Ascending aorta (tissue), 2 donors: ENCODE results near the gene FGFRL1. TPM values are rescaled to one million over a fixed set of nuclear protein-coding genes. Genes with fewer than 3 reads are reported as not detected.

ENCODE experiments used
- DNase-seq, 2 donors: peaks; one replicate each; pipeline ENCODE4 v3.0.0-alpha.2; 2019; ENCODE audit warnings: low spot score in 2 of 2
- H3K27ac ChIP-seq, 2 donors: fragments of 200-600 bp; sonication (generic); one replicate each; pipeline ENCODE4 v1.5.1; 2016 to 2017; ENCODE audit warnings: mild to moderate bottlenecking in 1 of 2
- H3K27me3 ChIP-seq: fragments of 200-600 bp; sonication (generic); one replicate; pipeline ENCODE4 v1.5.1; 2017
- H3K36me3 ChIP-seq, 2 donors: fragments of 200-600 bp; sonication (generic); one replicate each; pipeline ENCODE4 v1.5.1; 2016
- H3K4me1 ChIP-seq, 2 donors: fragments of 200-600 bp; sonication (generic); one replicate each; pipeline ENCODE4 v1.5.1; 2016 to 2017; ENCODE audit warnings: mild to moderate bottlenecking in 1 of 2
- H3K4me3 ChIP-seq, 2 donors: fragments of 200-600 bp; sonication (generic); one replicate each; pipeline ENCODE4 v1.5.1; 2016 to 2017; ENCODE audit warnings: mild to moderate bottlenecking in 1 of 2
- H3K9me3 ChIP-seq, 2 donors: fragments of 200-600 bp; sonication (generic); one replicate each; pipeline ENCODE4 v1.5.1; 2016
- intact Hi-C: fragments of 100-400 bp; cut with DNase I; formaldehyde crosslinking; loops from one replicate; pipeline ENCODE4 v1.15.1; 2023
- total RNA-seq: library from RNA; depleted of rRNA; stranded (reverse); fragments of >200 nt; gene quantifications from one replicate; pipeline ENCODE4 v1.1.0, GENCODE V29; 2016
- TF ChIP-seq, protein P1 (sequence below), 3 experiments: fragments of 200-600 bp in 2 of 3; fragments of 450-650 bp in 1 of 3; sonication (generic) in 2 of 3; IDR thresholded peaks; one replicate each; pipeline ENCODE4 v1.5.1; 2016 to 2019; ENCODE audit warnings: antibody characterized with exemption in 3 of 3, mild to moderate bottlenecking in 1 of 3, moderate library complexity in 1 of 3

The FGFRL1 gene
- total RNA-seq, 1 donor from 2014 or later: 79.1 TPM

DNA sequence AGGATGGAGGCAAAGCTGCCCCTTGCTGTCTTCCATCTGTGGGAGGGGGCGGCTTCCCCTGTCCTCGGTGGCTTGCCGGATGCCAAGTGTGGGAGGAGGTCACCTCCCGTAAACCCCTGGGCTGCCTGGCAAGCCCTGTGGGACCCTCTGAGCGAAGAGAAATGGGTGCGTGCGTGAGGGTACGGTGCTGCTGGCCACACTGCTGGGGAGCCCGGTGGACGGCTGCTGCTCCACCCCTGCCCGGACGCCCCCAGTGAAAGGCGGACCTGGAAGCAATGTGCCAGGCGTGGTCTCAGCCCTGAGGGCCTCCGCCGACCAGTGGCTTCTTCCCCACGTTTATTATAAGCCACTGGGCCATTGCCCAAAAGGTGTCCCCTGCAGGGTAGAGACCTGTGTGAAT is 29.1 kb upstream of the FGFRL1 start:
- H3K27me3 ChIP-seq: no peaks in the 10 kb centered on the region
- no peak for DNase-seq
- H3K9me3 ChIP-seq: no peaks in the 10 kb centered on the region
- peaks cover 0 to 7% of the 10 kb centered on the region in 2 donors for H3K4me1 ChIP-seq
- H3K36me3 ChIP-seq: no peaks in the 10 kb centered on the region
- intact Hi-C loops: no loop called here
- TF ChIP-seq, protein P1, sequence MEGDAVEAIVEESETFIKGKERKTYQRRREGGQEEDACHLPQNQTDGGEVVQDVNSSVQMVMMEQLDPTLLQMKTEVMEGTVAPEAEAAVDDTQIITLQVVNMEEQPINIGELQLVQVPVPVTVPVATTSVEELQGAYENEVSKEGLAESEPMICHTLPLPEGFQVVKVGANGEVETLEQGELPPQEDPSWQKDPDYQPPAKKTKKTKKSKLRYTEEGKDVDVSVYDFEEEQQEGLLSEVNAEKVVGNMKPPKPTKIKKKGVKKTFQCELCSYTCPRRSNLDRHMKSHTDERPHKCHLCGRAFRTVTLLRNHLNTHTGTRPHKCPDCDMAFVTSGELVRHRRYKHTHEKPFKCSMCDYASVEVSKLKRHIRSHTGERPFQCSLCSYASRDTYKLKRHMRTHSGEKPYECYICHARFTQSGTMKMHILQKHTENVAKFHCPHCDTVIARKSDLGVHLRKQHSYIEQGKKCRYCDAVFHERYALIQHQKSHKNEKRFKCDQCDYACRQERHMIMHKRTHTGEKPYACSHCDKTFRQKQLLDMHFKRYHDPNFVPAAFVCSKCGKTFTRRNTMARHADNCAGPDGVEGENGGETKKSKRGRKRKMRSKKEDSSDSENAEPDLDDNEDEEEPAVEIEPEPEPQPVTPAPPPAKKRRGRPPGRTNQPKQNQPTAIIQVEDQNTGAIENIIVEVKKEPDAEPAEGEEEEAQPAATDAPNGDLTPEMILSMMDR (IDR thresholded peaks at IDR 0.05): no peak
- no peak overlapping the region for H3K4me3 ChIP-seq
- H3K27ac ChIP-seq: no peak overlapping the region

DNA sequence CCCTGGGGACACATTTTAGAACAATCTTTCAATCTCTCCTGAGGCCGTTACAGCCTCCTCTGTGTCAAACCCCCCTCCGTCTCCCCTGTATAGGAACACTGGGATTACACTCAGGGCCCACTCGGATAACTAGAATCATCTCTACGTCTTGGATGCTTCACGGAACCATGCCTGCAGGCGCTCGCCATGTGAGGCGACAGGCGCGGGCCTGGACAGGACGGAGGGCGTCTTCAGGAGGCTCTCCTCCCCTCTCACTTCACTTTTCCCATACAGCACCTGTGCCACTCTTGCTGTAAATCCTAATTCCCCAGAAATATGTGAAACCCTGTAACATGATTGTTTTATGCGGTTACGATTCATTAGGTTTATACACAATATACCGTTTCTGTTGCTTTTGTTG is 28.6 kb upstream of the FGFRL1 start:
- no peak overlapping the region for H3K27ac ChIP-seq
- H3K4me1 ChIP-seq: peaks cover 4 to 12% of the 10 kb centered on the region in 2 donors
- TF ChIP-seq, protein P1 (IDR thresholded peaks at IDR 0.05): no peak
- H3K4me3 ChIP-seq: no peak overlapping the region
- intact Hi-C loops: no loop called here
- no peaks in the 10 kb centered on the region for H3K9me3 ChIP-seq
- H3K36me3 ChIP-seq: no peaks in the 10 kb centered on the region
- no peaks in the 10 kb centered on the region for H3K27me3 ChIP-seq
- DNase-seq: no peak

DNA sequence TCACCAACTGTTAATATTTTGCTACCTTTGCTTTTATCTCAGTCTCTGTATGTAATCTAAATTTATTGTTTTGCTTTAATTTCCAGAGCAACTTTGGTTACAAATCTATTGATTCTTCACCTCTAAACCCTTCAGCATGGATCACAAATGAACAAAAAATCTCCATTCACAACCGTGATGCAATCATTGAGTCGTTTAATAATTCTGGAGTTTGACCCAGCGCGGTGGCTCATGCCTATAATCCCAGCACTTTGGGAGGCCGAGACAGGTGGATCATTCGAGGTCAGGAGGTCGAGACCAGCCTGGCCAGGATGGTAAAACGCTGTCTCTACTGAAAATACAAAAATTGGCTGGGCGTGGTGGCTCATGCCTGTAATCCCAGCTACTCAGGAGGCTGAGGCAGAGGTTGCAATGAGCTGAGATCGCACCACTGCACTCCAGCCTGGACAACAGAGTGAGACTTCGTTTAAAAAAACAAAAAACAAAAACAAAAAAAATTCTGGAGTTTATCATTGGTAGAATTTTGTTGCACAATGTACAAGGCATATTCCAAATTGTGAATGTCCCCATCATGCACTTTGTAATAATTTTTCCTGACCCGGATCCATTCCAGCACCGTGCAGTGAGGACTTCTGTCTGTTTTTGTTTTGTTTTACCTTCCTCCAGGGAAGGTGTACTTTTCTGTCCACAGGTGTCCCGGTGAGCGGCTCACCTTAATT is 26.9 kb upstream of the FGFRL1 start:
- Histone ChIP-seq H3K36me3 (peaks cover 0 to 1% of the 10 kb centered on the region in 2 donors), H3K4me3 (no peak overlapping the region), H3K4me1 (peaks cover 4 to 14% of the 10 kb centered on the region in 2 donors), H3K27ac (no peak overlapping the region), H3K27me3 (no peaks in the 10 kb centered on the region), H3K9me3 (no peaks in the 10 kb centered on the region)
- TF ChIP-seq, protein P1 (IDR thresholded peaks at IDR 0.05): no peak
- DNase-seq: no peak
- intact Hi-C loops: no loop called here

DNA sequence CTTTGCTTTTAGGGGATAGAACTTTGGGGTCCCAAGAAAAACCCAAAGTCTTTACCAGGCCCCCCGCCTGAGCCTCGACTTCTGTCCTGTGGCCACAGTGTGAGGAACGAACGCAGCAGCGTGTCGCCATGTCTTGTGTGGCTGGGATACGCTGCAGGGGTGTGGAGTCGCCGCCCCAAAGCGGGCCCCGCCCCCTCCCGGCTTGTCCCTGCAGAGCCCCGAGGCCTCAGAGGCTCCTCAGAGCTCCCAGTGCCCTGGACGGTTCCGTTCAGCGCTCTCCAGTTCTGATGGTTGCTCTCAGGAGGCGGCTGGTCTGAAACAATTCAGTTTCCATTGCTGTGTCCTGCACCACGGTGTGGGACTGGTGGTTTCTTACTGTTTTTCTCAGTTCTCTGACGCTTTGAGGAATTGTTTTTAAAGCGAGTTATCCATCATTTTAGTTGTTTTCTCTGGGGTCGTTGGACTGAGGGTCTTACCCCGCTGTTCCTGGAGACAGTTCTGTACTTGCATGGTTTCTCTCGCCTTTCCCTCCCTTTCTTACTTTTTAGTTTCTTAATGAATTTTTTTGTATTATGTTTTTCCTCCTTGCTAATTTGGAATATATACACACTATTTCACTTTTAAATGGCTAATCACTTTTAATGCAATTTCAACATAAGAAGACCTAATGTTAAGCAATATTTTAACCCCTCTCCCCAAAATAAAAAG is 26.1 kb upstream of the FGFRL1 start:
- no peak overlapping the region for H3K27ac ChIP-seq
- no peak for DNase-seq

DNA sequence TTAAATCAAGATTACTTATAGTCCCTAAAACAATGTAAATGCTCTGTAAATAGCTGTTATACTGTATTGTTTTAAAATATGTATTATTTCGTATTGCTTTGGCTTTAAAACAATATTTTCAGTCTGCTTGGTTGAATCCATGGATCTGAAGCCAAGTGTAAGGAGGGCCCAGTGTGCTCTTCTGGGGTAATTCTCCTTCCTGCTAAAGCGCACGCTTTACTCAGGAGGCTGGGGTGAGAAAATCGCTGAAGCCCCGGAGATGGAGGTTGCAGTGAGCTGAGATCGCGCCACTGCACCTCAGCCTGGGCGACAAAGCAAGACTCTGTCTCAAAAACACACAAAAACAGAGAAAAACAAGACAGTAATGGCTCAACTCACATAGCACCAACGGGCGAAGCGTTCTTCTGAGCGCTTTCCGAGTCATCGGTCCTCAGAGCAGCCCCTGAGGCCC is 25.0 kb upstream of the FGFRL1 start:
- TF ChIP-seq, protein P1 (IDR thresholded peaks at IDR 0.05): no peak
- no peaks in the 10 kb centered on the region for H3K27me3 ChIP-seq
- peaks cover 4 to 14% of the 10 kb centered on the region in 2 donors for H3K4me1 ChIP-seq
- no peaks in the 10 kb centered on the region for H3K9me3 ChIP-seq
- intact Hi-C loops: no loop called here
- peaks cover 8 to 19% of the 10 kb centered on the region in 2 donors for H3K36me3 ChIP-seq
- no peak overlapping the region for H3K27ac ChIP-seq
- H3K4me3 ChIP-seq: peak overlapping the region; percentile 71 to 76
- DNase-seq: no peak

More for the DNA sequence above, 26.1 kb upstream of the FGFRL1 start:
- Histone ChIP-seq H3K36me3 (peaks cover 5 to 9% of the 10 kb centered on the region in 2 donors), H3K9me3 (no peaks in the 10 kb centered on the region), H3K27me3 (no peaks in the 10 kb centered on the region), H3K4me3 (peak overlapping the region in 1 of 2 donors; percentile 20), H3K4me1 (peaks cover 4 to 14% of the 10 kb centered on the region in 2 donors)
- intact Hi-C loops: no loop called here
- TF ChIP-seq, protein P1 (IDR thresholded peaks at IDR 0.05): no peak
